Panc1 (cell line): ENCODE measurements around the gene FBRSL1.

ENCODE experiments used
- POLR2AphosphoS5 ChIP-seq: IDR thresholded peaks from 2 replicates; pipeline ENCODE4 v1.6.1; 2012; ENCODE audit warnings: mild to moderate bottlenecking, low read depth, low read length, moderate library complexity
- TF ChIP-seq, protein P1 (sequence below): fragments of 450-650 bp; IDR thresholded peaks from 2 replicates; pipeline ENCODE4 v1.5.1; 2017; ENCODE audit warnings: mild to moderate bottlenecking
- TF ChIP-seq, protein P2 (sequence below), 2 experiments: IDR thresholded peaks; 2 replicates each; pipeline ENCODE4 v1.6.1; 2011 to 2012; ENCODE audit warnings: low read depth in 2 of 2, control low read depth in 1 of 2, low read length in 1 of 2, mild to moderate bottlenecking in 1 of 2, moderate library complexity in 1 of 2; ENCODE audit not compliant: insufficient read depth in 1 of 2

DNA sequence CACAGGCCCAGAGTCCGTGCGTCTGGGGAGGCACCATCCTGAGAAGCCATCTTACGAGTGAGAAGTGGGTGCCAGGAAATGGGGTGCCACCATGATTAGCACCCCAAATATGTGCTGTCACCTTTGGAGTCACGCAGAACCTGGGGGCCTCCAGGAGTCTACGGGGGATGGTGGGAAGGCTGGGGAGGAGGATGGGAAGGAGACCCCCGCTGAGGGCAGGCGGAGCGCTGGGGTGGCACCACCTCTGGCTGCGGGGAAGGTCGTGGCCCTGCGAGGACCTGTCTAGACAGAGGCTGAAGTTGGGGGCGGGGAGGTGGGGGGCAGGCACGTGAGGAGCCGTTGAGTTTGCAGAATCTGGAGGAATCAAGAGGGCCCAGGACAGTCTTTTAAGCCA is 42.6 kb upstream of the FBRSL1 start:
- TF ChIP-seq, protein P1, sequence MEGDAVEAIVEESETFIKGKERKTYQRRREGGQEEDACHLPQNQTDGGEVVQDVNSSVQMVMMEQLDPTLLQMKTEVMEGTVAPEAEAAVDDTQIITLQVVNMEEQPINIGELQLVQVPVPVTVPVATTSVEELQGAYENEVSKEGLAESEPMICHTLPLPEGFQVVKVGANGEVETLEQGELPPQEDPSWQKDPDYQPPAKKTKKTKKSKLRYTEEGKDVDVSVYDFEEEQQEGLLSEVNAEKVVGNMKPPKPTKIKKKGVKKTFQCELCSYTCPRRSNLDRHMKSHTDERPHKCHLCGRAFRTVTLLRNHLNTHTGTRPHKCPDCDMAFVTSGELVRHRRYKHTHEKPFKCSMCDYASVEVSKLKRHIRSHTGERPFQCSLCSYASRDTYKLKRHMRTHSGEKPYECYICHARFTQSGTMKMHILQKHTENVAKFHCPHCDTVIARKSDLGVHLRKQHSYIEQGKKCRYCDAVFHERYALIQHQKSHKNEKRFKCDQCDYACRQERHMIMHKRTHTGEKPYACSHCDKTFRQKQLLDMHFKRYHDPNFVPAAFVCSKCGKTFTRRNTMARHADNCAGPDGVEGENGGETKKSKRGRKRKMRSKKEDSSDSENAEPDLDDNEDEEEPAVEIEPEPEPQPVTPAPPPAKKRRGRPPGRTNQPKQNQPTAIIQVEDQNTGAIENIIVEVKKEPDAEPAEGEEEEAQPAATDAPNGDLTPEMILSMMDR, result no peak
- no peak for TF ChIP-seq POLR2AphosphoS5
- TF ChIP-seq, protein P2, sequence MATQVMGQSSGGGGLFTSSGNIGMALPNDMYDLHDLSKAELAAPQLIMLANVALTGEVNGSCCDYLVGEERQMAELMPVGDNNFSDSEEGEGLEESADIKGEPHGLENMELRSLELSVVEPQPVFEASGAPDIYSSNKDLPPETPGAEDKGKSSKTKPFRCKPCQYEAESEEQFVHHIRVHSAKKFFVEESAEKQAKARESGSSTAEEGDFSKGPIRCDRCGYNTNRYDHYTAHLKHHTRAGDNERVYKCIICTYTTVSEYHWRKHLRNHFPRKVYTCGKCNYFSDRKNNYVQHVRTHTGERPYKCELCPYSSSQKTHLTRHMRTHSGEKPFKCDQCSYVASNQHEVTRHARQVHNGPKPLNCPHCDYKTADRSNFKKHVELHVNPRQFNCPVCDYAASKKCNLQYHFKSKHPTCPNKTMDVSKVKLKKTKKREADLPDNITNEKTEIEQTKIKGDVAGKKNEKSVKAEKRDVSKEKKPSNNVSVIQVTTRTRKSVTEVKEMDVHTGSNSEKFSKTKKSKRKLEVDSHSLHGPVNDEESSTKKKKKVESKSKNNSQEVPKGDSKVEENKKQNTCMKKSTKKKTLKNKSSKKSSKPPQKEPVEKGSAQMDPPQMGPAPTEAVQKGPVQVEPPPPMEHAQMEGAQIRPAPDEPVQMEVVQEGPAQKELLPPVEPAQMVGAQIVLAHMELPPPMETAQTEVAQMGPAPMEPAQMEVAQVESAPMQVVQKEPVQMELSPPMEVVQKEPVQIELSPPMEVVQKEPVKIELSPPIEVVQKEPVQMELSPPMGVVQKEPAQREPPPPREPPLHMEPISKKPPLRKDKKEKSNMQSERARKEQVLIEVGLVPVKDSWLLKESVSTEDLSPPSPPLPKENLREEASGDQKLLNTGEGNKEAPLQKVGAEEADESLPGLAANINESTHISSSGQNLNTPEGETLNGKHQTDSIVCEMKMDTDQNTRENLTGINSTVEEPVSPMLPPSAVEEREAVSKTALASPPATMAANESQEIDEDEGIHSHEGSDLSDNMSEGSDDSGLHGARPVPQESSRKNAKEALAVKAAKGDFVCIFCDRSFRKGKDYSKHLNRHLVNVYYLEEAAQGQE (IDR thresholded peaks at IDR 0.05; ENCODE audit: insufficient read depth in 1 of 2, low read depth in 2 of 2, low read length in 1 of 2), result no peak
